HepG2 (cell line): ENCODE data around the gene VARS1. TPM values are rescaled to one million over a fixed set of nuclear protein-coding genes. Genes with fewer than 3 reads are reported as not detected.

Experiments
- LCORL ChIP-seq, 2 experiments: fragments of 450-650 bp in 1 of 2; sonication (generic) in 1 of 2; formaldehyde crosslinking in 1 of 2; IDR thresholded peaks; 2 replicates each; pipeline versions ENCODE4 v1.5.0 to v1.6.1; 2017 to 2020; ENCODE audit warnings: antibody characterized with exemption in 1 of 2, missing genetic modification reagents in 1 of 2
- REXO4 ChIP-seq: sonication (generic); formaldehyde crosslinking; IDR thresholded peaks from 2 replicates; pipeline ENCODE4 v1.8.0; 2022; ENCODE audit warnings: missing genetic modification reagents, mild to moderate bottlenecking, borderline replicate concordance
- SOX6 ChIP-seq, 2 experiments: fragments of 450-650 bp in 1 of 2; sonication (generic) in 1 of 2; formaldehyde crosslinking in 1 of 2; IDR thresholded peaks; 2 replicates each; pipeline versions ENCODE4 v1.4.0 to v1.6.1; 2017 to 2020; ENCODE audit warnings: antibody characterized with exemption in 1 of 2, mild to moderate bottlenecking in 1 of 2, missing genetic modification reagents in 1 of 2
- ZNF572 ChIP-seq: sonication (generic); formaldehyde crosslinking; IDR thresholded peaks from 2 replicates; pipeline ENCODE4 v1.5.1; 2020; ENCODE audit warnings: mild to moderate bottlenecking, missing genetic modification reagents
- ZNF777 ChIP-seq: sonication (generic); formaldehyde crosslinking; IDR thresholded peaks from 2 replicates; pipeline ENCODE4 v1.4.0; 2020; ENCODE audit warnings: missing genetic modification reagents
- polyA plus RNA-seq, 8 experiments: library from polyadenylated mRNA; depleted of rRNA in 3 of 8; stranded (reverse) in 7 of 8; unstranded in 1 of 8; fragments of >200 nt; fragmentation: Illumina TruSeq in 4 of 8; extraction: Trizol in 4 of 8; gene quantifications; 2 replicates each; pipeline versions ENCODE4 v1.2.1 to v1.2.3, GENCODE V29; 2011 to 2016; ENCODE audit warnings: low read depth in 4 of 8, missing spikeins in 1 of 8, mixed read lengths in 1 of 8; ENCODE audit not compliant: insufficient read depth in 1 of 8
- total RNA-seq, 5 experiments: library from RNA; depleted of rRNA; stranded (reverse); fragments of >200 nt; fragmentation: Illumina TruSeq; extraction: Trizol; gene quantifications; 2 replicates each; pipeline ENCODE4 v1.2.3, GENCODE V29; 2016; ENCODE audit warnings: low read depth in 1 of 5
- TF ChIP-seq, protein P1 (sequence below): sonication (generic); formaldehyde crosslinking; IDR thresholded peaks from 2 replicates; pipeline ENCODE4 v1.4.0; 2020; ENCODE audit warnings: missing genetic modification reagents
- TF ChIP-seq, protein P2 (sequence below): sonication (generic); formaldehyde crosslinking; IDR thresholded peaks from 2 replicates; pipeline ENCODE4 v1.5.1; 2020; ENCODE audit warnings: mild to moderate bottlenecking, missing genetic modification reagents
- TF ChIP-seq, protein P3 (sequence below): sonication (generic); formaldehyde crosslinking; IDR thresholded peaks from 2 replicates; pipeline ENCODE4 v1.4.0; 2020; ENCODE audit warnings: missing genetic modification reagents
- TF ChIP-seq, protein P4 (sequence below): sonication (generic); formaldehyde crosslinking; IDR thresholded peaks from 2 replicates; pipeline ENCODE4 v1.4.0; 2020; ENCODE audit warnings: missing genetic modification reagents
- TF ChIP-seq, protein P5 (sequence below): sonication (generic); formaldehyde crosslinking; IDR thresholded peaks from 2 replicates; pipeline ENCODE4 v1.4.0; 2020; ENCODE audit warnings: missing genetic modification reagents
- TF ChIP-seq, protein P6 (sequence below): sonication (generic); formaldehyde crosslinking; conservative IDR thresholded peaks from 2 replicates; pipeline ENCODE4 v1.4.0; 2020; ENCODE audit warnings: missing genetic modification reagents

Gene VARS1
- total and polyA plus RNA-seq, 2 of the 13 experiments (the other 11 are each of a cell fraction or from before 2014, with no cell fraction given) = 14.7 to 56.1 TPM

DNA sequence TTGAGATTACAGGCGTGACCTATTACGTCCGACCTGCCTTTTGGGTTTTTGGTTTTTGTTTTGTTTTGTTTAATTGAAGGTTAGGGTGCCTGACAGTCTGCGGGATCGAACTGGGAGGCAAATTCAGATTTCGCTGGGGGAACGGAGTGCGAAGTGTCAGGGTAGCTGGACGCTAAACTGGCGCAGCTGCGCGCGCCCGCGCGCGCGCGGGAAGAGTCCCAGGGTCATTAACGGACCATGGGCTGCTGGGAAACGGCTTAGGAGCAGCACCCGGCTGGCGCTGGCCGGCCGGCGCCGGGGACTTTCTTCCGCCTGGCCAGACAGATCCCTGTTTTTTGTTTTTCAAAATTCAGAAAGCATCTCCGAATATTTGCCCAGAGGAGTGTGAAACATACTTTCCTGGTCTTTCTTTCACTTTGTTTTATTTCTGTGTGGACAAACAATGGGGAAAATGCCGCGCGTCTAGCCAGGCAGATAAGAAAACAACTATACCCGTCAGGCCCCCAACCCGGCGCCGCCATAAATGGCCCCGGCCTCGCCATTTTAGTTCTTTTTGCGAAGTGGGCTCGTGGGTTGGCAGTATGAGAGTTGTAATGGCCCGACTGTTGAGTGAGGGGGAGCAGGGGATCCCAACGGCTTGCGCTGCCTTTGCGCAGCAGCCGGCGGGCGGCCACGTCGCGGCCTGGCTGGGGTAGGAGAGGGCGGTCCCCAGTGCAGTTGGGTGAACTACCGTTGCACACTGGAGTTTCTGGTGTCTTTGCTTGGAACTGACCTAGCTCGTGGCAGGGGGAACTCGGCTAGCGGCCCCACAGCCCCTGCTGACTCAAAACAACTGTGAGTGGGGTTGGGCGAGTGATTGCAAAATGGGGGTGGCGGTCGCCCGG lies 39.1 kb upstream of the VARS1 start (continued):
- TF ChIP-seq, protein P1, sequence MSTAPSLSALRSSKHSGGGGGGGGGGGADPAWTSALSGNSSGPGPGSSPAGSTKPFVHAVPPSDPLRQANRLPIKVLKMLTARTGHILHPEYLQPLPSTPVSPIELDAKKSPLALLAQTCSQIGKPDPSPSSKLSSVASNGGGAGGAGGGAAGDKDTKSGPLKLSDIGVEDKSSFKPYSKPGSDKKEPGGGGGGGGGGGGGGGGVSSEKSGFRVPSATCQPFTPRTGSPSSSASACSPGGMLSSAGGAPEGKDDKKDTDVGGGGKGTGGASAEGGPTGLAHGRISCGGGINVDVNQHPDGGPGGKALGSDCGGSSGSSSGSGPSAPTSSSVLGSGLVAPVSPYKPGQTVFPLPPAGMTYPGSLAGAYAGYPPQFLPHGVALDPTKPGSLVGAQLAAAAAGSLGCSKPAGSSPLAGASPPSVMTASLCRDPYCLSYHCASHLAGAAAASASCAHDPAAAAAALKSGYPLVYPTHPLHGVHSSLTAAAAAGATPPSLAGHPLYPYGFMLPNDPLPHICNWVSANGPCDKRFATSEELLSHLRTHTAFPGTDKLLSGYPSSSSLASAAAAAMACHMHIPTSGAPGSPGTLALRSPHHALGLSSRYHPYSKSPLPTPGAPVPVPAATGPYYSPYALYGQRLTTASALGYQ (CRISPR knock-in tag) = peak; percentile 78
- TF ChIP-seq, protein P2, sequence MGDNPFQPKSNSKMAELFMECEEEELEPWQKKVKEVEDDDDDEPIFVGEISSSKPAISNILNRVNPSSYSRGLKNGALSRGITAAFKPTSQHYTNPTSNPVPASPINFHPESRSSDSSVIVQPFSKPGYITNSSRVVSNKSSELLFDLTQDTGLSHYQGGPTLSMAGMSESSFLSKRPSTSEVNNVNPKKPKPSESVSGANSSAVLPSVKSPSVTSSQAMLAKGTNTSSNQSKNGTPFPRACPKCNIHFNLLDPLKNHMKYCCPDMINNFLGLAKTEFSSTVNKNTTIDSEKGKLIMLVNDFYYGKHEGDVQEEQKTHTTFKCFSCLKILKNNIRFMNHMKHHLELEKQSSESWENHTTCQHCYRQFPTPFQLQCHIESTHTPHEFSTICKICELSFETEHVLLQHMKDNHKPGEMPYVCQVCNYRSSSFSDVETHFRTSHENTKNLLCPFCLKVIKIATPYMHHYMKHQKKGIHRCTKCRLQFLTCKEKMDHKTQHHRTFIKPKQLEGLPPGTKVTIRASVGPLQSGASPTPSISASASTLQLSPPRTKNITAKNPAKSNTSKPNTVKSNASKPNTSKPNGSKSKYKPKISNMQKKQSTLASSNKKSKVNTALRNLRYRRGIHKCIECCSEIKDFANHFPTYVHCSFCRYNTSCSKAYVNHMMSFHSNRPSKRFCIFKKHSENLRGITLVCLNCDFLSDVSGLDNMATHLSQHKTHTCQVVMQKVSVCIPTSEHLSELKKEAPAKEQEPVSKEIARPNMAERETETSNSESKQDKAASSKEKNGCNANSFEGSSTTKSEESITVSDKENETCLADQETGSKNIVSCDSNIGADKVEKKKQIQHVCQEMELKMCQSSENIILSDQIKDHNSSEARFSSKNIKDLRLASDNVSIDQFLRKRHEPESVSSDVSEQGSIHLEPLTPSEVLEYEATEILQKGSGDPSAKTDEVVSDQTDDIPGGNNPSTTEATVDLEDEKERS = peak; percentile 81; the same call in 1 of the 2 replicates
- peak; percentile 79; the same call in 1 of the 2 replicates for TF ChIP-seq LCORL (IDR thresholded peaks at IDR 0.05)
- peak; percentile 30; the same call in 1 of the 2 replicates for TF ChIP-seq LCORL (CRISPR knock-in tag; IDR thresholded peaks at IDR 0.05)
- TF ChIP-seq SOX6 (IDR thresholded peaks at IDR 0.05) = no peak
- TF ChIP-seq SOX6 (CRISPR knock-in tag; IDR thresholded peaks at IDR 0.05) = no peak; the same call in 1 of the 2 replicates
- TF ChIP-seq, protein P3, sequence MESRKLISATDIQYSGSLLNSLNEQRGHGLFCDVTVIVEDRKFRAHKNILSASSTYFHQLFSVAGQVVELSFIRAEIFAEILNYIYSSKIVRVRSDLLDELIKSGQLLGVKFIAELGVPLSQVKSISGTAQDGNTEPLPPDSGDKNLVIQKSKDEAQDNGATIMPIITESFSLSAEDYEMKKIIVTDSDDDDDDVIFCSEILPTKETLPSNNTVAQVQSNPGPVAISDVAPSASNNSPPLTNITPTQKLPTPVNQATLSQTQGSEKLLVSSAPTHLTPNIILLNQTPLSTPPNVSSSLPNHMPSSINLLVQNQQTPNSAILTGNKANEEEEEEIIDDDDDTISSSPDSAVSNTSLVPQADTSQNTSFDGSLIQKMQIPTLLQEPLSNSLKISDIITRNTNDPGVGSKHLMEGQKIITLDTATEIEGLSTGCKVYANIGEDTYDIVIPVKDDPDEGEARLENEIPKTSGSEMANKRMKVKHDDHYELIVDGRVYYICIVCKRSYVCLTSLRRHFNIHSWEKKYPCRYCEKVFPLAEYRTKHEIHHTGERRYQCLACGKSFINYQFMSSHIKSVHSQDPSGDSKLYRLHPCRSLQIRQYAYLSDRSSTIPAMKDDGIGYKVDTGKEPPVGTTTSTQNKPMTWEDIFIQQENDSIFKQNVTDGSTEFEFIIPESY (CRISPR knock-in tag) = peak; percentile 52; the same call in 1 of the 2 replicates
- TF ChIP-seq, protein P4, sequence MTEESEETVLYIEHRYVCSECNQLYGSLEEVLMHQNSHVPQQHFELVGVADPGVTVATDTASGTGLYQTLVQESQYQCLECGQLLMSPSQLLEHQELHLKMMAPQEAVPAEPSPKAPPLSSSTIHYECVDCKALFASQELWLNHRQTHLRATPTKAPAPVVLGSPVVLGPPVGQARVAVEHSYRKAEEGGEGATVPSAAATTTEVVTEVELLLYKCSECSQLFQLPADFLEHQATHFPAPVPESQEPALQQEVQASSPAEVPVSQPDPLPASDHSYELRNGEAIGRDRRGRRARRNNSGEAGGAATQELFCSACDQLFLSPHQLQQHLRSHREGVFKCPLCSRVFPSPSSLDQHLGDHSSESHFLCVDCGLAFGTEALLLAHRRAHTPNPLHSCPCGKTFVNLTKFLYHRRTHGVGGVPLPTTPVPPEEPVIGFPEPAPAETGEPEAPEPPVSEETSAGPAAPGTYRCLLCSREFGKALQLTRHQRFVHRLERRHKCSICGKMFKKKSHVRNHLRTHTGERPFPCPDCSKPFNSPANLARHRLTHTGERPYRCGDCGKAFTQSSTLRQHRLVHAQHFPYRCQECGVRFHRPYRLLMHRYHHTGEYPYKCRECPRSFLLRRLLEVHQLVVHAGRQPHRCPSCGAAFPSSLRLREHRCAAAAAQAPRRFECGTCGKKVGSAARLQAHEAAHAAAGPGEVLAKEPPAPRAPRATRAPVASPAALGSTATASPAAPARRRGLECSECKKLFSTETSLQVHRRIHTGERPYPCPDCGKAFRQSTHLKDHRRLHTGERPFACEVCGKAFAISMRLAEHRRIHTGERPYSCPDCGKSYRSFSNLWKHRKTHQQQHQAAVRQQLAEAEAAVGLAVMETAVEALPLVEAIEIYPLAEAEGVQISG = peak; percentile 87
- peak; percentile 62 for TF ChIP-seq ZNF777 (CRISPR knock-in tag)
- TF ChIP-seq REXO4 (CRISPR knock-in tag) = no peak; the same call in 1 of the 2 replicates
- TF ChIP-seq, protein P5, sequence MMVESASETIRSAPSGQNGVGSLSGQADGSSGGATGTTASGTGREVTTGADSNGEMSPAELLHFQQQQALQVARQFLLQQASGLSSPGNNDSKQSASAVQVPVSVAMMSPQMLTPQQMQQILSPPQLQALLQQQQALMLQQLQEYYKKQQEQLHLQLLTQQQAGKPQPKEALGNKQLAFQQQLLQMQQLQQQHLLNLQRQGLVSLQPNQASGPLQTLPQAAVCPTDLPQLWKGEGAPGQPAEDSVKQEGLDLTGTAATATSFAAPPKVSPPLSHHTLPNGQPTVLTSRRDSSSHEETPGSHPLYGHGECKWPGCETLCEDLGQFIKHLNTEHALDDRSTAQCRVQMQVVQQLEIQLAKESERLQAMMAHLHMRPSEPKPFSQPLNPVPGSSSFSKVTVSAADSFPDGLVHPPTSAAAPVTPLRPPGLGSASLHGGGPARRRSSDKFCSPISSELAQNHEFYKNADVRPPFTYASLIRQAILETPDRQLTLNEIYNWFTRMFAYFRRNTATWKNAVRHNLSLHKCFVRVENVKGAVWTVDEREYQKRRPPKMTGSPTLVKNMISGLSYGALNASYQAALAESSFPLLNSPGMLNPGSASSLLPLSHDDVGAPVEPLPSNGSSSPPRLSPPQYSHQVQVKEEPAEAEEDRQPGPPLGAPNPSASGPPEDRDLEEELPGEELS = peak; percentile 37; the same call in 1 of the 2 replicates
- TF ChIP-seq ZNF572 = peak; percentile 90
- TF ChIP-seq, protein P6, sequence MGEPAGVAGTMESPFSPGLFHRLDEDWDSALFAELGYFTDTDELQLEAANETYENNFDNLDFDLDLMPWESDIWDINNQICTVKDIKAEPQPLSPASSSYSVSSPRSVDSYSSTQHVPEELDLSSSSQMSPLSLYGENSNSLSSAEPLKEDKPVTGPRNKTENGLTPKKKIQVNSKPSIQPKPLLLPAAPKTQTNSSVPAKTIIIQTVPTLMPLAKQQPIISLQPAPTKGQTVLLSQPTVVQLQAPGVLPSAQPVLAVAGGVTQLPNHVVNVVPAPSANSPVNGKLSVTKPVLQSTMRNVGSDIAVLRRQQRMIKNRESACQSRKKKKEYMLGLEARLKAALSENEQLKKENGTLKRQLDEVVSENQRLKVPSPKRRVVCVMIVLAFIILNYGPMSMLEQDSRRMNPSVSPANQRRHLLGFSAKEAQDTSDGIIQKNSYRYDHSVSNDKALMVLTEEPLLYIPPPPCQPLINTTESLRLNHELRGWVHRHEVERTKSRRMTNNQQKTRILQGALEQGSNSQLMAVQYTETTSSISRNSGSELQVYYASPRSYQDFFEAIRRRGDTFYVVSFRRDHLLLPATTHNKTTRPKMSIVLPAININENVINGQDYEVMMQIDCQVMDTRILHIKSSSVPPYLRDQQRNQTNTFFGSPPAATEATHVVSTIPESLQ (CRISPR knock-in tag) = 0 out of 2 replicates have a peak, but pooled peaks have one; percentile 80
